GM11168 (cell line): ENCODE measurements around the gene PGS1.
"Not testable (repeated sequence)": the region's sequence is repeated elsewhere in the genome, so short reads cannot be mapped to it uniquely, and the experiment has no call there.

Experiments
- in situ Hi-C: fragments of 300-500 bp; cut with MboI; formaldehyde crosslinking; loops from one replicate; pipeline ENCODE4 v1.12.0; 2022; ENCODE audit warnings: low sequenced_read_pairs; ENCODE audit not compliant: unreplicated experiment

Gene PGS1

GRCh38 chr17:78378225-78379130, at the start of gene PGS1:
TSS of gene PGS1 (plus strand) at chr17:78378649. CDS start at chr17:78378666, 17 bp downstream.
- in situ Hi-C loops, result no loop called here

GRCh38 chr17:78329263-78330059, 49.0 kb upstream of the PGS1 start:
- in situ Hi-C loops, result no loop called here

GRCh38 chr17:78330570-78331224, 47.8 kb upstream of the PGS1 start:
- in situ Hi-C loops, result no loop called here

GRCh38 chr17:78331355-78331754, 47.1 kb upstream of the PGS1 start:
- in situ Hi-C loops, result not testable (repeated sequence)

- in situ Hi-C loops, result no loop called here
These were observed 45.5 kb upstream of the PGS1 start for GRCh38 chr17:78332991-78333390.

GRCh38 chr17:78335209-78335608, 43.2 kb upstream of the PGS1 start:
- in situ Hi-C loops, result no loop called here

GRCh38 chr17:78337244-78338109, 41.0 kb upstream of the PGS1 start:
- in situ Hi-C loops, result no loop called here

- in situ Hi-C loops, result no loop called here
These were observed 39.8 kb upstream of the PGS1 start for GRCh38 chr17:78338486-78339259.

- in situ Hi-C loops, result no loop called here
These were observed 38.1 kb upstream of the PGS1 start for GRCh38 chr17:78340183-78340955.

- in situ Hi-C loops, result no loop called here
These were observed 36.6 kb upstream of the PGS1 start for GRCh38 chr17:78341559-78342448.

- in situ Hi-C loops, result no loop called here
These were observed 35.8 kb upstream of the PGS1 start for GRCh38 chr17:78342449-78343186.

GRCh38 chr17:78343187-78343542, 35.3 kb upstream of the PGS1 start:
- in situ Hi-C loops, result no loop called here

GRCh38 chr17:78343543-78344201, 34.8 kb upstream of the PGS1 start:
- in situ Hi-C loops, result no loop called here

- in situ Hi-C loops, result no loop called here
These were observed 33.8 kb upstream of the PGS1 start for GRCh38 chr17:78344666-78345065.

- in situ Hi-C loops, result no loop called here
These were observed 33.3 kb upstream of the PGS1 start for GRCh38 chr17:78345172-78345571.

- in situ Hi-C loops, result no loop called here
These were observed 32.5 kb upstream of the PGS1 start for GRCh38 chr17:78345791-78346494.
